LNCAP (cell line): ENCODE measurements around the gene EID3.

Experiments used
- CTCF ChIP-seq: fragments of 450-650 bp; IDR thresholded peaks from 2 replicates; pipeline ENCODE4 v1.5.1; 2017; ENCODE audit warnings: mild to moderate bottlenecking

The EID3 gene

GRCh38 chr12:104348994-104349494 lies 45.5 kb downstream of the EID3 start:
- no peak for TF ChIP-seq CTCF

- TF ChIP-seq CTCF: no peak
Observed at GRCh38 chr12:104350211-104351056, 46.9 kb downstream of the EID3 start.

GRCh38 chr12:104351057-104351983 lies 47.8 kb downstream of the EID3 start:
- no peak for TF ChIP-seq CTCF

- TF ChIP-seq CTCF: no peak
Observed at GRCh38 chr12:104352106-104352713, 48.7 kb downstream of the EID3 start.

GRCh38 chr12:104353012-104353981 lies 49.8 kb downstream of the EID3 start:
- no peak for TF ChIP-seq CTCF

GRCh38 chr12:104354167-104354867 lies 50.8 kb downstream of the EID3 start:
- no peak for TF ChIP-seq CTCF
